Measurements from ENCODE around the gene NCOA7.

- no peak for TF ChIP-seq CTCF (IDR thresholded peaks at IDR 0.05; ENCODE audit: low read depth, low read length, missing input control)
- TF ChIP-seq, protein P1, sequence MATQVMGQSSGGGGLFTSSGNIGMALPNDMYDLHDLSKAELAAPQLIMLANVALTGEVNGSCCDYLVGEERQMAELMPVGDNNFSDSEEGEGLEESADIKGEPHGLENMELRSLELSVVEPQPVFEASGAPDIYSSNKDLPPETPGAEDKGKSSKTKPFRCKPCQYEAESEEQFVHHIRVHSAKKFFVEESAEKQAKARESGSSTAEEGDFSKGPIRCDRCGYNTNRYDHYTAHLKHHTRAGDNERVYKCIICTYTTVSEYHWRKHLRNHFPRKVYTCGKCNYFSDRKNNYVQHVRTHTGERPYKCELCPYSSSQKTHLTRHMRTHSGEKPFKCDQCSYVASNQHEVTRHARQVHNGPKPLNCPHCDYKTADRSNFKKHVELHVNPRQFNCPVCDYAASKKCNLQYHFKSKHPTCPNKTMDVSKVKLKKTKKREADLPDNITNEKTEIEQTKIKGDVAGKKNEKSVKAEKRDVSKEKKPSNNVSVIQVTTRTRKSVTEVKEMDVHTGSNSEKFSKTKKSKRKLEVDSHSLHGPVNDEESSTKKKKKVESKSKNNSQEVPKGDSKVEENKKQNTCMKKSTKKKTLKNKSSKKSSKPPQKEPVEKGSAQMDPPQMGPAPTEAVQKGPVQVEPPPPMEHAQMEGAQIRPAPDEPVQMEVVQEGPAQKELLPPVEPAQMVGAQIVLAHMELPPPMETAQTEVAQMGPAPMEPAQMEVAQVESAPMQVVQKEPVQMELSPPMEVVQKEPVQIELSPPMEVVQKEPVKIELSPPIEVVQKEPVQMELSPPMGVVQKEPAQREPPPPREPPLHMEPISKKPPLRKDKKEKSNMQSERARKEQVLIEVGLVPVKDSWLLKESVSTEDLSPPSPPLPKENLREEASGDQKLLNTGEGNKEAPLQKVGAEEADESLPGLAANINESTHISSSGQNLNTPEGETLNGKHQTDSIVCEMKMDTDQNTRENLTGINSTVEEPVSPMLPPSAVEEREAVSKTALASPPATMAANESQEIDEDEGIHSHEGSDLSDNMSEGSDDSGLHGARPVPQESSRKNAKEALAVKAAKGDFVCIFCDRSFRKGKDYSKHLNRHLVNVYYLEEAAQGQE (IDR thresholded peaks at IDR 0.05): no peak
- TF ChIP-seq JUND (IDR thresholded peaks at IDR 0.05): no peak
- TF ChIP-seq RAD21 (IDR thresholded peaks at IDR 0.05): no peak
- no peak for TF ChIP-seq HNF4G (IDR thresholded peaks at IDR 0.05)
- no peak for TF ChIP-seq NR2F2 (IDR thresholded peaks at IDR 0.05)
- no peak for TF ChIP-seq TAF1 (conservative IDR thresholded peaks at IDR 0.05)
- no peak for TF ChIP-seq MAX (IDR thresholded peaks at IDR 0.05)
- no peak for TF ChIP-seq YY1 (IDR thresholded peaks at IDR 0.05)
These were observed 170.4 kb downstream of the NCOA7 start for GRCh38 chr6:125961117-125961516.

All from liver (tissue), 3 donors.